GM19025 (cell line): ENCODE data around the gene PRKCB.
"Not testable (repeated sequence)": the region's sequence is repeated elsewhere in the genome, so short reads cannot be mapped to it uniquely, and the experiment has no call there.

ENCODE experiments used
- ATAC-seq: cut with Tn5 transposase; IDR thresholded peaks from one replicate; pipeline ENCODE4 v1.9.1; 2021; ENCODE audit warnings: mild to moderate bottlenecking, low read depth, moderate library complexity; ENCODE audit not compliant: unreplicated experiment

Gene PRKCB

GRCh38 chr16:24071666-24072360 is 236.0 kb downstream of the PRKCB start:
- no peak for ATAC-seq

GRCh38 chr16:24073321-24073720 is 237.5 kb downstream of the PRKCB start:
- ATAC-seq = no peak

- no peak for ATAC-seq
Observed at GRCh38 chr16:24074574-24074973, 238.8 kb downstream of the PRKCB start.

GRCh38 chr16:24075302-24075701 is 239.5 kb downstream of the PRKCB start:
- ATAC-seq = no peak

GRCh38 chr16:24075931-24076716 is 240.3 kb downstream of the PRKCB start:
- ATAC-seq = no peak

- ATAC-seq = no peak
Observed at GRCh38 chr16:24077292-24077691, 241.5 kb downstream of the PRKCB start.

- no peak for ATAC-seq
Observed at GRCh38 chr16:24077966-24078365, 242.2 kb downstream of the PRKCB start.

GRCh38 chr16:24085666-24086065 is 249.9 kb downstream of the PRKCB start:
- no peak for ATAC-seq

GRCh38 chr16:24087891-24088410 is 252.2 kb downstream of the PRKCB start:
- ATAC-seq = no peak

- no peak for ATAC-seq
Observed at GRCh38 chr16:24088767-24089166, 253.0 kb downstream of the PRKCB start.

- no peak for ATAC-seq
Observed at GRCh38 chr16:24091125-24091524, 255.3 kb downstream of the PRKCB start.

GRCh38 chr16:24093049-24093448 is 257.3 kb downstream of the PRKCB start:
- no peak for ATAC-seq

- ATAC-seq = no peak
Observed at GRCh38 chr16:24094660-24095059, 258.9 kb downstream of the PRKCB start.

GRCh38 chr16:24098896-24099295 is 263.1 kb downstream of the PRKCB start:
- ATAC-seq = no peak

GRCh38 chr16:24101431-24101830 is 265.6 kb downstream of the PRKCB start:
- ATAC-seq = no peak

- ATAC-seq = no peak
Observed at GRCh38 chr16:24102209-24102660, 266.5 kb downstream of the PRKCB start.

GRCh38 chr16:24105471-24105870 is 269.7 kb downstream of the PRKCB start:
- ATAC-seq = not testable (repeated sequence)

- not testable (repeated sequence) for ATAC-seq
Observed at GRCh38 chr16:24108090-24108489, 272.3 kb downstream of the PRKCB start.

GRCh38 chr16:24111724-24112302 is 276.0 kb downstream of the PRKCB start:
- no peak for ATAC-seq

- ATAC-seq = no peak
Observed at GRCh38 chr16:24113115-24113745, 277.4 kb downstream of the PRKCB start.

- ATAC-seq = no peak
Observed at GRCh38 chr16:24114876-24115275, 279.1 kb downstream of the PRKCB start.
